HG02678 (cell line): ENCODE results near the gene AKNA.

Source experiments
- ATAC-seq: cut with Tn5 transposase; IDR thresholded peaks from one replicate; pipeline ENCODE4 v1.9.1; 2021; ENCODE audit warnings: mild to moderate bottlenecking, moderate library complexity; ENCODE audit not compliant: unreplicated experiment

Gene AKNA

DNA sequence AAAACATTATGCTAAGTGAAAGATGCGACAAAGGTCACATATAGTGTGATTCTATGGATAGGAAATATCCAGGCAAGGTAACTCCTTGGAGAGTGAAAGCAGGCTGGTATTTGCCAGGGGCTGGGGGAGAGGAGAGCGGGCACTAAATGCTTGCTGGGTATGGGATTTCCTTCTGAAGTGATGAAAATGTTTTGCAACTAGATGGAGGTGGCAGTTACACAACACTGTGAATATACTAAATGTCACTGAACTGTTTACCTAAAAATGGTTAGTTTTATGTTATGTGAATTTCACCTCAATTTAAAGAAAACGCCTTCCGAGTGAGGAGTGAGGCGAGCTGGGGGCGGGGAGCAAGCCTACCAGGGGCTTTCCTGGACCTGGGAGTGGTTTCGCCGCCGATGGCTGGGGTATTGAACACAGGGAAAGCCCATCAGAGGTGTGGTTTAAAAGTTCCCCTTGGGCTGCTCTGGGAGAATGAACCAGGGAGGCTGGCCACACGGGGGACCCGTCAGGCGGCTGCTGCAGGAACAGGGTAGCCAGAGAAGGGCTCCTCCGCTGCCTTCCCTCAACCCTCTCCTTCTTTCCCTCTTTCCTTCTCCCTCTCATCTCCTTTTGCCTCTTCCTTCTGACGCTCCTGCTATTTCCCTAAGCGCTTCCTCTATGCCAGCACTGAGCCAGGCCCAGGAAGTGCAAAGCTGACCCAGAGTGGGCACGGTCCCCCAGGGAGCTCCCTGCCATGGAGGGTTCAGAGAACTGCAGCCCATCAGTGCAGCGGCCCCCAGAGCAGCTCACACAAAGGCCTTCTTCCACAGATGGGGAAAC is 4.9 kb downstream of the AKNA start:
- ATAC-seq, result peak; percentile 23

DNA sequence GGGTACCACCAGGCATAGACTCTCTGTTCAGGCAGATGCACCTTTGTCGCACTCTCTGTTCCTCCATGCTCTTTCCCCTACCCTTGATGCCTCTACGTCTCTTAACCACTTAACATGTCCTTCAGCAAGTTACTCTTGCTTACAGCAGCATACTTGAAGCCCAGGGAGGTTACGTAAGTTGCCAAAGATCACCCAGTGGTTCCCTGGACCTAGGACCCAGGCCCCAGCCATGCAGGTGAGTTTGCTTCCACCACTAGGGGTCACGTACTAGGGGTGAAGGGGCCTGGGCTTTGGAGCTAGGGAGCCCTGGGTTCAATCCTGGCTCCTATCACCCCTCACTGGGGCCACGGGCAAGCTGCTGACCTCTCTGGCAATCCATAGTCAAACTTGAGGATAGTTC is 8.9 kb downstream of the AKNA start:
- ATAC-seq, result no peak

DNA sequence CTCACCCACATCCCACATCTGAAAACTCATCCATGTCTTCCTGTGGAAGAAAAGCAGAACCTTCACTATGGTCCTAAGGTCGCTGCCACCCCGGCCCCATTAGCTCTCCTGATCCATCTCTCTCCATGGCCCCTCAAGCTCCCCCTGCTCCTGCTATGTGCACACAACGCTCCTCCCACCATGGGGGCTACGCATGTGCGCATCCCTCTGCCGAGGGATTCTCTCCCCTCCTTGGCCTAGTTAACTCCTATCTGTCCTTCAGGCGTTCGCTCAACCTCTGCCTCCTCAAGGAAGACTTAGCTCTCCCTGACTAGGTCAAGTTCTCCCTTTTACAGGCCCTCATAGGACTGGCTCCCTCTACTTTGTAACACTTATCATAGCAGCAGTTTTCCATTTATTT is 9.8 kb downstream of the AKNA start:
- no peak for ATAC-seq

- no peak for ATAC-seq
These were observed 11.0 kb downstream of the AKNA start for GRCh38 chr9:114376586-114377445.

- ATAC-seq, result no peak
These were observed 12.2 kb downstream of the AKNA start for GRCh38 chr9:114375386-114376175.

GRCh38 chr9:114374936-114375335 is 12.8 kb downstream of the AKNA start:
- ATAC-seq, result no peak

GRCh38 chr9:114373960-114374730 is 13.6 kb downstream of the AKNA start:
- ATAC-seq, result no peak

- ATAC-seq, result peak; percentile 96
These were observed 14.8 kb downstream of the AKNA start for GRCh38 chr9:114372921-114373448.

GRCh38 chr9:114371973-114372917 is 15.5 kb downstream of the AKNA start:
- peak; percentile 35 for ATAC-seq

GRCh38 chr9:114371343-114371944 is 16.3 kb downstream of the AKNA start:
- no peak for ATAC-seq

DNA sequence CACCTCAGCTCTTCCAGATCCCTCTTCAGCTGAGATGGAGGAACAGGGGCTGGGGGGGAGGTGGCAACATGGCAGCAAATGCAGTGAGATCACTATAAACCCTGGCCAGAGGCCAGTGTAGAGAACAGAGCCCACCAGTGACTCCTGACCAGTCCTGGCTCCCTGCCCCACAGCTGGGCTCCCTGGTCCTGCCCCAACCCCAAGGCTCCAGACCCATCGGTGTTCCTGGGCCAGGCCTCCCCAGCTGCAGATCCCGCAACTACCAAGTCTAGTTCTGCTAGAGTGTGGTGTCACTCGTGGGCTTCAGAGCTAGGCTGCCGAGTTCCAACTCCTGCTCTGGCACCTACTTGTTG is 16.8 kb downstream of the AKNA start:
- no peak for ATAC-seq

- no peak for ATAC-seq
These were observed 17.4 kb downstream of the AKNA start for GRCh38 chr9:114370251-114370967.

- ATAC-seq, result no peak
These were observed 18.3 kb downstream of the AKNA start for GRCh38 chr9:114369216-114370130.

- no peak for ATAC-seq
These were observed 19.8 kb downstream of the AKNA start for GRCh38 chr9:114367772-114368569.

GRCh38 chr9:114367366-114367765 is 20.4 kb downstream of the AKNA start:
- no peak for ATAC-seq
